HEK293T (cell line): ENCODE results near the gene SYPL2.

ENCODE experiments used
- CTCF ChIA-PET: fragments of 350-600 bp; formaldehyde crosslinking; extraction: SDS; loops from one replicate; lab custom pipeline; 2021; ENCODE audit warnings: antibody characterized with exemption, inconsistent platforms; lab: Yijun Ruan, JAX
- POLR2A ChIA-PET: fragments of 350-600 bp; formaldehyde crosslinking; extraction: SDS; loops from one replicate; lab custom pipeline; 2020; ENCODE audit warnings: antibody characterized with exemption, inconsistent platforms; lab: Yijun Ruan, JAX
- DNase-seq: peaks from one replicate; pipeline ENCODE4 v3.0.0; 2012; ENCODE audit warnings: mixed read lengths; ENCODE audit errors: extremely low spot score
- ARNT ChIP-seq: fragments of 450-650 bp; IDR thresholded peaks from 2 replicates; pipeline ENCODE4 v1.6.1; 2017; ENCODE audit warnings: mild to moderate bottlenecking
- BHLHE40 ChIP-seq: fragments of 450-650 bp; IDR thresholded peaks from 2 replicates; pipeline ENCODE4 v1.6.1; 2016; ENCODE audit warnings: mild to moderate bottlenecking, moderate library complexity, borderline replicate concordance
- CTBP1 ChIP-seq: fragments of 450-650 bp; IDR thresholded peaks from 2 replicates; pipeline ENCODE4 v1.6.1; 2016; ENCODE audit warnings: borderline replicate concordance
- ELF4 ChIP-seq: fragments of 450-650 bp; IDR thresholded peaks from 2 replicates; pipeline ENCODE4 v1.6.1; 2017; ENCODE audit warnings: antibody characterized with exemption
- FOXA1 ChIP-seq: fragments of 450-650 bp; IDR thresholded peaks from 2 replicates; pipeline ENCODE4 v1.6.1; 2016; ENCODE audit warnings: mild to moderate bottlenecking
- FOXK2 ChIP-seq: fragments of 450-650 bp; IDR thresholded peaks from 2 replicates; pipeline ENCODE4 v1.6.1; 2016; ENCODE audit warnings: mild to moderate bottlenecking
- FOXM1 ChIP-seq: fragments of 450-650 bp; IDR thresholded peaks from 2 replicates; pipeline ENCODE4 v1.6.1; 2017; ENCODE audit warnings: mild to moderate bottlenecking, borderline replicate concordance
- HDGF ChIP-seq: fragments of 450-650 bp; IDR thresholded peaks from 2 replicates; pipeline ENCODE4 v1.6.1; 2017; ENCODE audit warnings: antibody characterized with exemption, borderline replicate concordance
- L3MBTL2 ChIP-seq: fragments of 450-650 bp; conservative IDR thresholded peaks from 2 replicates; pipeline ENCODE4 v1.6.1; 2016; ENCODE audit warnings: mild to moderate bottlenecking
- LEF1 ChIP-seq: fragments of 450-650 bp; IDR thresholded peaks from 2 replicates; pipeline ENCODE4 v1.6.1; 2017; ENCODE audit warnings: mild to moderate bottlenecking, borderline replicate concordance
- NFRKB ChIP-seq: fragments of 450-650 bp; IDR thresholded peaks from 2 replicates; pipeline ENCODE4 v1.6.1; 2016; ENCODE audit warnings: mild to moderate bottlenecking, moderate library complexity
- SP1 ChIP-seq: fragments of 450-650 bp; IDR thresholded peaks from 2 replicates; pipeline ENCODE4 v1.6.1; 2017
- SUZ12 ChIP-seq: fragments of 450-650 bp; IDR thresholded peaks from 2 replicates; pipeline ENCODE4 v1.6.1; 2016; ENCODE audit warnings: mild to moderate bottlenecking
- TARDBP ChIP-seq: fragments of 450-650 bp; IDR thresholded peaks from 2 replicates; pipeline ENCODE4 v1.6.1; 2016
- ZNF384 ChIP-seq: fragments of 450-650 bp; IDR thresholded peaks from 2 replicates; pipeline ENCODE4 v1.6.1; 2016
- TF ChIP-seq, protein P1 (sequence below): fragments of 450-650 bp; IDR thresholded peaks from 2 replicates; pipeline ENCODE4 v1.6.1; 2016

Gene SYPL2

DNA sequence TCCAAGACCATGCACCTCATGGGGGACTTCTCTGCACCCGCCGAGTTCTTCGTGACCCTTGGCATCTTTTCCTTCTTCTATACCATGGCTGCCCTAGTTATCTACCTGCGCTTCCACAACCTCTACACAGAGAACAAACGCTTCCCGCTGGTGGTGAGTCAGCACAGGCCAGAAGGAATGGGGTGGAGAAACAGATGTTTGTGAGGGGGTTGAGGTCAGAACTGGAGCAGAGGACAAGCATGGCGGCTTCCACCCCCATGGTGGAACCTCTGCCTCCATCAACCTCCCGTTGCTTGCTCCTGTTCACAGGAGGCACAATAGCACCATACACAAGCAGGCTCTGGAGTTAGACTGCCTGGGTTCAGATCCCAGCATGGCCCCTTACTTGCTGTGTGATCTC lies 10.5 kb downstream of the SYPL2 start:
- TF ChIP-seq TARDBP (no peak), CTBP1 (no peak), FOXM1 (no peak), LEF1 (no peak), FOXK2 (no peak)
- ChIA-PET CTCF (no interaction called here), POLR2A (no interaction called here)
- no peak for DNase-seq

DNA sequence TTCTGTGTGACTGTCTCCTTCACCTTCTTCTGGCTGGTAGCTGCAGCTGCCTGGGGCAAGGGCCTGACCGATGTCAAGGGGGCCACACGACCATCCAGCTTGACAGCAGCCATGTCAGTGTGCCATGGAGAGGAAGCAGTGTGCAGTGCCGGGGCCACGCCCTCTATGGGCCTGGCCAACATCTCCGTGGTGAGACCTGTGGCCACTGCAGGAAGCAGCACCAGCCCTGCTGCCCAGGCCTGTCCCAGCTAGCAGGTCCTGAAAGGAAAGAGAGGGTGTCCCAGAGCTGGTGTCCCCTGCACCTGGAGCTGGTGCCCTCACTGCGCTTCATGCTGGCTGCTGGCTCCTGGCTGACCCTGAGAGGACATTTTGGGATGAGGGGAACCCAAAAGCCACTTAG lies 11.5 kb downstream of the SYPL2 start:
- TF ChIP-seq ARNT (no peak), TARDBP (no peak), CTBP1 (no peak), L3MBTL2 (no peak), FOXM1 (no peak), FOXA1 (no peak), BHLHE40 (no peak), SP1 (no peak), SUZ12 (no peak), HDGF (no peak), ZNF384 (no peak)
- TF ChIP-seq, protein P1, sequence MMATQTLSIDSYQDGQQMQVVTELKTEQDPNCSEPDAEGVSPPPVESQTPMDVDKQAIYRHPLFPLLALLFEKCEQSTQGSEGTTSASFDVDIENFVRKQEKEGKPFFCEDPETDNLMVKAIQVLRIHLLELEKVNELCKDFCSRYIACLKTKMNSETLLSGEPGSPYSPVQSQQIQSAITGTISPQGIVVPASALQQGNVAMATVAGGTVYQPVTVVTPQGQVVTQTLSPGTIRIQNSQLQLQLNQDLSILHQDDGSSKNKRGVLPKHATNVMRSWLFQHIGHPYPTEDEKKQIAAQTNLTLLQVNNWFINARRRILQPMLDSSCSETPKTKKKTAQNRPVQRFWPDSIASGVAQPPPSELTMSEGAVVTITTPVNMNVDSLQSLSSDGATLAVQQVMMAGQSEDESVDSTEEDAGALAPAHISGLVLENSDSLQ, result no peak
- DNase-seq, result no peak
- POLR2A ChIA-PET, result no interaction called here
- CTCF ChIA-PET, result no interaction called here

DNA sequence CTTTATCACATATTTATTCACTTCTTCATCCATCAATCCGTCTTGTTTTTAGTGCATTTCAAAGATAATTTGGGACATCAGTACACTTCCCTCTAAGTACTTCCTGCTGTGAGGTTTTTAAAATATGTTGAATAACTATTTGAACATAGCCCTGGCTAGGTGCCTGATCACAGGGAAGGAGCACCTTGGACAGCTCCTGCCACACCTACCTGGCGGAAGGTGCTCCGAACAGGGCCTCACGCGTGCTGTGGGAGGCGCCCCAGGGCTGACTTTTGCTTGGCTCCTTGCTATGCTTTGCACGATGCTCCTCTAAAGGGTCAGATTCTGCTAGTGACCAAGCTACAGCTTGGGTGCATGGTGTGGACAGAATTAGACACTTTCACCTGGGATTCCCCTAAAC lies 12.5 kb downstream of the SYPL2 start:
- ChIA-PET CTCF (interaction anchor here (1.1 kb wide), 1 partner anchor 12 kb away, joined by 5 read pairs; no protein-coding TSS in a partner anchor), POLR2A (interaction anchor here (1.3 kb wide), 1 partner anchor 9 kb away, joined by 3 read pairs; no protein-coding TSS in a partner anchor)
- TF ChIP-seq, protein P1, result no peak
- DNase-seq, result no peak

DNA sequence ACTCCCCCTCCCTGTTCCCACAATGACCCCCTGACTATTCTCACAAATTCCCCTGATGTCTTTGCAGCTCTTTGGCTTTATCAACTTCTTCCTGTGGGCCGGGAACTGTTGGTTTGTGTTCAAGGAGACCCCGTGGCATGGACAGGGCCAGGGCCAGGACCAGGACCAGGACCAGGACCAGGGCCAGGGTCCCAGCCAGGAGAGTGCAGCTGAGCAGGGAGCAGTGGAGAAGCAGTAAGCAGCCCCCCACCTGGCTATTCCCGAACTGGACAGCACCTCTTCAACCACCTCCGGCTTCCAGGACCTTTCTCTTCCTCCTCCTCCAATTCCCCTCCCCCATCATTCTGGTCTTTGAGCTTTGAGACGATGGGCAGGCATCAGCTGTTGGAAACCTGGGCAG lies 13.0 kb downstream of the SYPL2 start:
- POLR2A ChIA-PET, result interaction anchor here (1.3 kb wide), 1 partner anchor 9 kb away, joined by 3 read pairs; no protein-coding TSS in a partner anchor

GRCh38 chr1:109479901-109480300 lies 13.6 kb downstream of the SYPL2 start:
- no peak for DNase-seq
- POLR2A ChIA-PET, result no interaction called here
- CTCF ChIA-PET, result no interaction called here
- TF ChIP-seq FOXK2 (no peak), SP1 (no peak), NFRKB (no peak), FOXM1 (no peak), ARNT (no peak), HDGF (no peak), ELF4 (no peak)
- TF ChIP-seq, protein P1, result no peak

More for the DNA sequence above, 13.0 kb downstream of the SYPL2 start:
- CTCF ChIA-PET, result interaction anchor here (1.1 kb wide), 1 partner anchor 11 kb away, joined by 5 read pairs; no protein-coding TSS in a partner anchor
- DNase-seq, result no peak
- TF ChIP-seq CTBP1 (no peak), FOXA1 (no peak), FOXM1 (no peak), SP1 (no peak), HDGF (no peak), TARDBP (no peak), ZNF384 (no peak), NFRKB (no peak), L3MBTL2 (no peak), SUZ12 (no peak), ELF4 (no peak), BHLHE40 (no peak), ARNT (no peak), FOXK2 (no peak), LEF1 (no peak)
- TF ChIP-seq, protein P1, result no peak

GRCh38 chr1:109481646-109482045 lies 15.3 kb downstream of the SYPL2 start:
- no peak for DNase-seq
- ChIA-PET CTCF (interaction anchor here (1.3 kb wide), 1 partner anchor 12 kb away, joined by 3 read pairs; no protein-coding TSS in a partner anchor), POLR2A (no interaction called here)
- TF ChIP-seq NFRKB, result no peak
- no peak for TF ChIP-seq HDGF
- no peak for TF ChIP-seq BHLHE40
- no peak for TF ChIP-seq FOXK2
- no peak for TF ChIP-seq SP1
